Stimulated activated CD4-positive, alpha-beta T cell treated with anti-CD3 and anti-CD28 coated beads, Interleukin-1b, Interleukin-23, amount 100 ng/mL, for 1 hour (primary cell): ENCODE results near the gene PKD1L1.

Experiments
- DNase-seq, 2 donors: peaks; one replicate each; pipeline ENCODE4 v3.0.0-alpha.2; 2020; ENCODE audit warnings: low read depth in 2 of 2

Gene PKD1L1

GRCh38 chr7:47875998-47876744, 72.1 kb downstream of the PKD1L1 start:
- no peak for DNase-seq

GRCh38 chr7:47875406-47875805, 72.9 kb downstream of the PKD1L1 start:
- no peak for DNase-seq

- no peak for DNase-seq
Observed at GRCh38 chr7:47873762-47874161, 74.5 kb downstream of the PKD1L1 start.

GRCh38 chr7:47867286-47867685, 81.0 kb downstream of the PKD1L1 start:
- no peak for DNase-seq

DNA sequence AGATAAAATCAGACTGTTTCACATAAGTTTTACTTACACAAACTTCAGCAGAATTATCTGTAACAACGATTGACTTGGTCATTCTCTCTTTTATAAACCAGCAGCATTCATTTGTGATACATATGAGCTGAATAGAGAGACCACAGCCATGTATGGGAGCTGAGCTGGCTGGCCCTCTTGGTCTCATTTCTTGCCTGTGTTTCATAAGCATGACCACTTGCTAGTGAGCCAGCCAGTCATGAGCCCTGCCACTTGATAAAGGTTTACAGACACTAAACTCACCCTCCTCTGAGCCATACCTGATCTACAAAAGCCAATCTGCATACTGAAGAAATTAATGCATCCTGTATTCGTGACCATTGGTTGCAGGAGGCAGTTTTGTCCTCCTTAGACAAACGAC, 82.1 kb downstream of the PKD1L1 start:
- no peak for DNase-seq

GRCh38 chr7:47852330-47853245, 95.7 kb downstream of the PKD1L1 start:
- DNase-seq = no peak

- DNase-seq = no peak
Observed at GRCh38 chr7:47847207-47847606, 101.1 kb downstream of the PKD1L1 start.

GRCh38 chr7:47846138-47846836, 102.0 kb downstream of the PKD1L1 start:
- DNase-seq = no peak

GRCh38 chr7:47844311-47844710, 104.0 kb downstream of the PKD1L1 start:
- no peak for DNase-seq

DNA sequence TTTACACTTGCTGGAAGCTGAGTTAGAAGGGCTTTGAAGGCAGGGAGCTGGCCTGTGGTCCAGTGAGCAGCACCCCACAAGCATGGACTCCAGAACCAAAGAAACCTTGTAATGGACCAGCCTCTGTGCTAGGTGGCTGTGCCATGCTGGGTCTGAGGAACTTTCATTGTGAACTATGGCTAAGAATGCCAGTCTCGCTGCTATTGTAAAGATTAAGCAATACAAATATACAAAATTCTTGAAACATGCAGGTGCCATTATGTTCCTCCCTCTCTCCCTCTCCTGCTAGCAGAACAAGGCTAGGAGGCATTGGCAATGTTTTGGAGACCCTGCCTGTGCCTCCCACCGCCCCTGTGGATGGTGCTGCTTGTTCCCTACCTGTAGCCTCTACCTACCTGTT, 105.0 kb downstream of the PKD1L1 start:
- no peak for DNase-seq

- no peak for DNase-seq
Observed at GRCh38 chr7:47839381-47839780, 108.9 kb downstream of the PKD1L1 start.

DNA sequence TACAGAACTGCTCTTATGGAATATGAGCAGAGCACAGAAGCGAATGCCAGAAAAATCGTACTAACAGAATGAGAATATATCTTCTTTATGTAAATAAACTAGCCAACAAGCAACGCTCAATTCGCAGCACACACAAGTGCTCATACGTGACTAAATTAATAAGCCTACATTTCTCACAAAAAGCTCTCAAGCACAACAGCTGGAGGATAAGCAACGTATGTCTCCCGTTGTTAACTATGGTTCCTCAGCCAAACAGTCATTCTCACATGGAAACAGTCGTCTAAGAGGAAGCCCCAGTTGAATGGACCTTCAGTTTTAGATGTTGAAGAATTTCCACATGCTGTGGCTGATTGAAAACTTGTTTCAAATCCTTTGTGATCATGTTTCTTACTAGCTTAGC, 110.4 kb downstream of the PKD1L1 start:
- no peak for DNase-seq

- DNase-seq = no peak
Observed at GRCh38 chr7:47836503-47837202, 111.6 kb downstream of the PKD1L1 start.

GRCh38 chr7:47836080-47836479, 112.2 kb downstream of the PKD1L1 start:
- no peak for DNase-seq

GRCh38 chr7:47833211-47833610, 115.1 kb downstream of the PKD1L1 start:
- DNase-seq = no peak

- DNase-seq = no peak
Observed at GRCh38 chr7:47832105-47832715, 116.1 kb downstream of the PKD1L1 start.

- no peak for DNase-seq
Observed at GRCh38 chr7:47830015-47830414, 118.3 kb downstream of the PKD1L1 start.

- no peak for DNase-seq
Observed at GRCh38 chr7:47827871-47828270, 120.4 kb downstream of the PKD1L1 start.

DNA sequence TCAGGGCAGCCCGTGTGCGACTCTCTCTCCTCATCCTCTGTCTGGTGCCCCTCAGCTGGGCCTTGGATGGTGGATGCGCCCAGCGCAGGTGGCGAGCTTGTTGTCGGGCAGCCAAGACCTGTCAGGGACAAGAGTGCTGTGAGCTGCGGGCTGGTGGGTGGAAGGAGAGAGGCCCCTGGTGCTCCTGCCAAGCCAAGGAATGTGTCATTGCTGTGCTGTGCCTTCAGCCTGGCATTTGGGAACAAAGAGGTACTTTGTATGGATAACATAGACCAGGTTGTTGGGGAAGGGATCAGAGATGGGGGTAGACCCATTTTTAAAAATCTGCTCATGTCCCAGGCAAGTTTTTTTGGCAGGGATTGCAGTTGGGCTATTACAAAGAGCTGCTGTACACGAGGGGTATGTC, 120.9 kb downstream of the PKD1L1 start:
- DNase-seq = no peak

GRCh38 chr7:47826754-47827153, 121.5 kb downstream of the PKD1L1 start:
- no peak for DNase-seq

DNA sequence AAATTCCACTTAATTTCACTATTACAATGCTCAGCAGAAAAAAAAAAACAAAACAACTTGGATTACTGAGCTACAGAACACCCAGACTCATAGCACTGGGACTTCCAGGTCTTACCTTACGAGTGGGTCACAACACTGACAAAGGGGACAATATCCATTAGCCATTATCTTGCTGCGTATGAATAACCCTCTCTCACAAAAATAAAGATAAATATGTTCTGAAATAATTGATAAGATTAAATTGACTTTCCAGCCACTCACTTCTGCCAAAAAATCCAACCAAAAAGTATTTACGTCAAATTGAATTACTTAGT, 128.7 kb downstream of the PKD1L1 start:
- no peak for DNase-seq
